ENCODE measurements around the gene ASB1. TPM values are rescaled to one million over a fixed set of nuclear protein-coding genes. Genes with fewer than 3 reads are reported as not detected.

ASB1 gene
- total RNA-seq, 4 donors from 2014 or later = 12.4 to 19.5 (median 15.6) TPM

GRCh38 chr2:238499731-238500580 is 73.2 kb downstream of the ASB1 start:
- no peaks in the 10 kb centered on the region for H3K9me3 ChIP-seq
- H3K27me3 ChIP-seq = no peaks in the 10 kb centered on the region
- H3K27ac ChIP-seq = no peak overlapping the region
- DNase-seq = no peak
- no peak for TF ChIP-seq CTCF (IDR thresholded peaks at IDR 0.05)
- no peak for TF ChIP-seq POLR2A (IDR thresholded peaks at IDR 0.05)
- H3K36me3 ChIP-seq = no peaks in the 10 kb centered on the region
- 64 to 69% methylated on average over 17 to 19 of the region's 21 CpGs for WGBS, 2 donors
- intact Hi-C loops (cut with DNase I) = no loop called here
- H3K4me1 ChIP-seq = no peaks in the 10 kb centered on the region
- no peak overlapping the region for H3K4me3 ChIP-seq (replicated peaks in 1 of 3)

GRCh38 chr2:238501311-238501710 is 74.6 kb downstream of the ASB1 start:
- no peaks in the 10 kb centered on the region for H3K9me3 ChIP-seq
- H3K4me1 ChIP-seq = no peaks in the 10 kb centered on the region
- H3K27me3 ChIP-seq = no peaks in the 10 kb centered on the region
- WGBS, 2 donors = 85 to 97% methylated on average over 5 of the region's 5 CpGs
- intact Hi-C loops (cut with DNase I) = no loop called here
- no peak overlapping the region for H3K4me3 ChIP-seq (replicated peaks in 1 of 3)
- no peak overlapping the region for H3K27ac ChIP-seq
- no peak for TF ChIP-seq POLR2A (IDR thresholded peaks at IDR 0.05)
- DNase-seq = no peak
- H3K36me3 ChIP-seq = no peaks in the 10 kb centered on the region

Small RNA genes within 50 kb of the gene (small RNA-seq; reads per million reads assigned to genes)
- gene RNU6-234P = not detected

Other genes starting within 250 kb of the ASB1 start
- 10 to 100 TPM; 33.4 to 52.0 (median 41.0) TPM for gene ILKAP, start 223.2 kb upstream of the ASB1 start, total RNA-seq
- 1 to 10 TPM; 2.9 to 9.0 (median 6.8) TPM for gene HES6, start 186.9 kb upstream of the ASB1 start, total RNA-seq
- gene PER2, start 138.3 kb upstream of the ASB1 start, total RNA-seq = 10 to 100 TPM in 2 of 4 donors, 1 to 10 TPM in 2; 6.5 to 17.6 (median 9.6) TPM
- gene TRAF3IP1, start 106.4 kb upstream of the ASB1 start, total RNA-seq = 10 to 100 TPM; 19.5 to 24.7 (median 22.2) TPM